ENCODE measurements around the gene CCDC47.

Gene CCDC47

GRCh38 chr17:63752707-63753106 lies 20.7 kb downstream of the CCDC47 start:
- POLR2A ChIA-PET = no interaction called here
- no peak for DNase-seq (ENCODE audit: extremely low spot score)
- no peak for TF ChIP-seq CTCF (IDR thresholded peaks at IDR 0.05; ENCODE audit: control extremely low read depth, extremely low read depth, low read depth, missing control alignments)
- CTCF ChIA-PET = no interaction called here

GRCh38 chr17:63751806-63752205 lies 21.6 kb downstream of the CCDC47 start:
- CTCF ChIA-PET = interaction anchor here (1.7 kb wide), 1 partner anchor 17 kb away, joined by 4 read pairs; no protein-coding TSS in a partner anchor
- peak; percentile 21 for DNase-seq (ENCODE audit: extremely low spot score)
- POLR2A ChIA-PET = no interaction called here
- no peak for TF ChIP-seq CTCF (IDR thresholded peaks at IDR 0.05; ENCODE audit: control extremely low read depth, extremely low read depth, low read depth, missing control alignments)

GRCh38 chr17:63741408-63742173 lies 31.8 kb downstream of the CCDC47 start, which contains the start of gene STRADA:
Gene STRADA, minus strand, starts transcription at chr17:63741799. Its CDS starts 13,430 bp downstream, at chr17:63728369.
- CTCF ChIA-PET = interaction anchor here (0.9 to 1.5 kb wide), 5 partner anchors 14 to 107 kb away, joined by 3 to 8 read pairs (median 3); partner anchors contain the start of genes CCDC47 and DDX42
- TF ChIP-seq CTCF (IDR thresholded peaks at IDR 0.05; ENCODE audit: control extremely low read depth, extremely low read depth, low read depth, missing control alignments) = no peak
- DNase-seq (ENCODE audit: extremely low spot score) = peak; percentile 97
- POLR2A ChIA-PET = interaction anchor here (0.6 to 1.3 kb wide), 5 partner anchors 9 to 43 kb away, joined by 3 to 6 read pairs (median 3); partner anchors contain the start of genes CCDC47 and DDX42

GRCh38 chr17:63741143-63741407 lies 32.3 kb downstream of the CCDC47 start:
- ChIA-PET CTCF (interaction anchor here (1.0 to 1.1 kb wide), 2 partner anchors 43 to 94 kb away, joined by 3 read pairs; no protein-coding TSS in a partner anchor), POLR2A (interaction anchor here (0.6 kb wide), 1 partner anchor 28 kb away, joined by 3 read pairs; no protein-coding TSS in a partner anchor)
- no peak for TF ChIP-seq CTCF (IDR thresholded peaks at IDR 0.05; ENCODE audit: control extremely low read depth, extremely low read depth, low read depth, missing control alignments)
- DNase-seq (ENCODE audit: extremely low spot score) = no peak

- DNase-seq (ENCODE audit: extremely low spot score) = peak; percentile 17
- CTCF ChIA-PET = interaction anchor here (1.0 to 1.1 kb wide), 2 partner anchors 42 to 94 kb away, joined by 3 read pairs; no protein-coding TSS in a partner anchor
- POLR2A ChIA-PET = interaction anchor here (0.6 kb wide), 3 partner anchors 9 to 93 kb away, joined by 3 read pairs; no protein-coding TSS in a partner anchor
- TF ChIP-seq CTCF (IDR thresholded peaks at IDR 0.05; ENCODE audit: control extremely low read depth, extremely low read depth, low read depth, missing control alignments) = no peak
These were observed 32.8 kb downstream of the CCDC47 start for GRCh38 chr17:63740464-63741142.

- ChIA-PET POLR2A (interaction anchor here (0.7 kb wide), 1 partner anchor 19 kb away, joined by 3 read pairs; no protein-coding TSS in a partner anchor), CTCF (interaction anchor here (1.2 kb wide), 2 partner anchors 14 to 51 kb away, joined by 3 to 4 read pairs; no protein-coding TSS in a partner anchor)
- TF ChIP-seq CTCF (IDR thresholded peaks at IDR 0.05; ENCODE audit: control extremely low read depth, extremely low read depth, low read depth, missing control alignments) = no peak
- no peak for DNase-seq (ENCODE audit: extremely low spot score)
These were observed 37.7 kb downstream of the CCDC47 start for GRCh38 chr17:63735691-63736090.
